ENCODE data around the gene PGF.

PGF gene

GRCh38 chr14:74915826-74916225 lies 39.6 kb downstream of the PGF start:
- no peak for DNase-seq

- no peak for DNase-seq
Observed at GRCh38 chr14:74915426-74915825, 40.0 kb downstream of the PGF start.

GRCh38 chr14:74913986-74914573 lies 41.3 kb downstream of the PGF start:
- peak; percentile 48 to 56 for DNase-seq

- DNase-seq = no peak
Observed at GRCh38 chr14:74913393-74913910, 41.9 kb downstream of the PGF start.

- no peak for DNase-seq
Observed at GRCh38 chr14:74912801-74913200, 42.6 kb downstream of the PGF start.

- no peak for DNase-seq
Observed at GRCh38 chr14:74912111-74912510, 43.3 kb downstream of the PGF start.

- DNase-seq = no peak
Observed at GRCh38 chr14:74911704-74912103, 43.7 kb downstream of the PGF start.

- no peak for DNase-seq
Observed at GRCh38 chr14:74911221-74911620, 44.2 kb downstream of the PGF start.

GRCh38 chr14:74910556-74910955 lies 44.8 kb downstream of the PGF start:
- DNase-seq = no peak

GRCh38 chr14:74909911-74910310 lies 45.5 kb downstream of the PGF start:
- DNase-seq = no peak

GRCh38 chr14:74909501-74909900 lies 45.9 kb downstream of the PGF start:
- DNase-seq = no peak

GRCh38 chr14:74908861-74909341 lies 46.5 kb downstream of the PGF start:
- DNase-seq = no peak

GRCh38 chr14:74907744-74908143 lies 47.7 kb downstream of the PGF start:
- no peak for DNase-seq

- no peak for DNase-seq
Observed at GRCh38 chr14:74906925-74907521, 48.4 kb downstream of the PGF start.

- peak; percentile 37 to 44 for DNase-seq
Observed at GRCh38 chr14:74905595-74906142, 49.7 kb downstream of the PGF start.

- no peak for DNase-seq
Observed at GRCh38 chr14:74904635-74905503, 50.5 kb downstream of the PGF start.

GRCh38 chr14:74902941-74903705 lies 52.3 kb downstream of the PGF start:
- no peak for DNase-seq

GRCh38 chr14:74898694-74899093 lies 56.7 kb downstream of the PGF start:
- DNase-seq = no peak

GRCh38 chr14:74898083-74898482 lies 57.3 kb downstream of the PGF start:
- no peak for DNase-seq

- DNase-seq = no peak
Observed at GRCh38 chr14:74897642-74898041, 57.8 kb downstream of the PGF start.

- no peak for DNase-seq
Observed at GRCh38 chr14:74896400-74896799, 59.0 kb downstream of the PGF start.

- DNase-seq = peak; percentile 75 to 84
Observed at GRCh38 chr14:74893614-74894091, 61.7 kb downstream of the PGF start.

All from Kasumi-1 (cell line).